OCI-LY7 (cell line): ENCODE measurements around the gene UMAD1. TPM values are rescaled to one million over a fixed set of nuclear protein-coding genes. Genes with fewer than 3 reads are reported as not detected.

Source experiments
- BruUV-seq: library from RNA; stranded (reverse); fragments of 400-500 nt; replicated peaks from 2 replicates; lab custom pipeline; 2021; lab: Mats Ljungman, UMichigan
- CTCF ChIA-PET: fragments of 300-600 bp; sonication (Branson Sonifier 250); formaldehyde crosslinking; loops from one replicate; lab custom pipeline; 2022; ENCODE audit warnings: antibody characterized with exemption; ENCODE audit not compliant: unreplicated experiment; lab: Charles Lee
- POLR2A ChIA-PET: fragments of 300-600 bp; sonication (Branson Sonifier 250); formaldehyde crosslinking; loops from one replicate; lab custom pipeline; 2022; ENCODE audit warnings: antibody characterized with exemption; lab: Charles Lee
- DNase-seq: peaks from one replicate; pipeline ENCODE4 v3.0.0-alpha.2; 2015; ENCODE audit warnings: low spot score
- H2AFZ ChIP-seq: fragments of 200-600 bp; sonication (generic), shearing (Covaris generic); 2 replicates; pipeline ENCODE4 v1.6.1; 2014; ENCODE audit warnings: mild to moderate bottlenecking, antibody characterized with exemption, low read length, moderate library complexity
- H3K27ac ChIP-seq: fragments of 200-600 bp; sonication (generic); 2 replicates; pipeline ENCODE4 v1.5.1; 2014; ENCODE audit warnings: mixed run types, low read depth, mild to moderate bottlenecking, moderate library complexity, low read length, inconsistent platforms; ENCODE audit not compliant: poor library complexity, severe bottlenecking
- H3K36me3 ChIP-seq: fragments of 200-600 bp; sonication (generic); 2 replicates; pipeline ENCODE4 v1.6.1; 2014; ENCODE audit warnings: mild to moderate bottlenecking, antibody characterized with exemption, low read length, moderate library complexity, mixed read lengths; ENCODE audit not compliant: insufficient read depth
- H3K4me1 ChIP-seq: fragments of 200-600 bp; sonication (generic); 2 replicates; pipeline ENCODE4 v1.5.1; 2014; ENCODE audit warnings: mild to moderate bottlenecking, low read length; ENCODE audit not compliant: insufficient read depth, poor library complexity, severe bottlenecking
- H3K4me2 ChIP-seq: fragments of 200-600 bp; sonication (generic); 2 replicates; pipeline ENCODE4 v1.6.1; 2014; ENCODE audit warnings: mild to moderate bottlenecking, low read length
- H3K4me3 ChIP-seq: fragments of 200-600 bp; sonication (generic); 2 replicates; pipeline ENCODE4 v1.5.1; 2014; ENCODE audit warnings: mild to moderate bottlenecking, low read depth, low read length; ENCODE audit not compliant: poor library complexity, severe bottlenecking
- H3K79me2 ChIP-seq: fragments of 200-600 bp; sonication (generic); 2 replicates; pipeline ENCODE4 v1.6.1; 2016; ENCODE audit warnings: low read depth, mild to moderate bottlenecking, low read length, moderate library complexity, mixed read lengths; ENCODE audit not compliant: insufficient read depth
- H3K9me2 ChIP-seq: fragments of 200-600 bp; sonication (generic); 2 replicates; pipeline ENCODE4 v1.6.1; 2016; ENCODE audit warnings: mild to moderate bottlenecking, low read length, mixed read lengths; ENCODE audit not compliant: insufficient read depth
- H3K9me3 ChIP-seq: fragments of 200-600 bp; sonication (generic); 2 replicates; pipeline ENCODE4 v1.6.1; 2014; ENCODE audit warnings: mild to moderate bottlenecking, mixed run types, low read length, mixed read lengths
- H4K20me1 ChIP-seq: fragments of 200-600 bp; sonication (generic); 2 replicates; pipeline ENCODE4 v1.6.1; 2014; ENCODE audit warnings: mild to moderate bottlenecking, antibody characterized with exemption, low read length, moderate library complexity, mixed read lengths; ENCODE audit not compliant: insufficient read depth
- CTCF ChIP-seq: fragments of 200-600 bp; sonication (generic); conservative IDR thresholded peaks from 2 replicates; pipeline ENCODE4 v1.5.1; 2014; ENCODE audit warnings: mild to moderate bottlenecking, antibody characterized with exemption, low read length, moderate library complexity, mixed read lengths
- EZH2phosphoT487 ChIP-seq: fragments of 200-600 bp; sonication (generic); IDR thresholded peaks from 2 replicates; pipeline ENCODE4 v1.6.1; 2018; ENCODE audit warnings: low read depth, borderline replicate concordance, mild to moderate bottlenecking, mixed run types, antibody characterized with exemption, low read length, moderate library complexity, mixed read lengths
- intact Hi-C: fragments of 100-400 bp; cut with micrococcal nuclease; formaldehyde crosslinking; loops from one replicate; pipeline ENCODE4 v1.10.0; 2022; ENCODE audit not compliant: unreplicated experiment
- total RNA-seq, 2 experiments: library from RNA; depleted of rRNA in 1 of 2; stranded (reverse); fragments of >200 nt in 1 of 2; shearing (Covaris generic) in 1 of 2; gene quantifications; 2 replicates each; pipeline ENCODE4 v1.2.3, GENCODE V29; 2014 to 2022

The UMAD1 gene
- total RNA-seq, 2 experiments from 2014 or later: 8.7 to 15.2 TPM

- H2AFZ ChIP-seq: no peak overlapping the region
- DNase-seq: no peak
- POLR2A ChIA-PET: no interaction called here
- H4K20me1 ChIP-seq: no peaks in the 10 kb centered on the region
- H3K27ac ChIP-seq: no peak overlapping the region
- no TSS peak for BruUV-seq
- no peak overlapping the region for H3K4me3 ChIP-seq
- H3K79me2 ChIP-seq: no peaks in the 10 kb centered on the region
- intact Hi-C loops: no loop called here
- no peaks in the 10 kb centered on the region for H3K9me2 ChIP-seq
- TF ChIP-seq CTCF (no peak), EZH2phosphoT487 (no peak)
- CTCF ChIA-PET: no interaction called here
- H3K4me1 ChIP-seq: no peaks in the 10 kb centered on the region
- H3K36me3 ChIP-seq: peaks cover 2% of the 10 kb centered on the region; the same call in 1 of the 2 replicates
- H3K9me3 ChIP-seq: peaks cover 10% of the 10 kb centered on the region; the same call in 1 of the 2 replicates
- H3K4me2 ChIP-seq: no peak overlapping the region
Measured at GRCh38 chr7:7902845-7903244, 262.3 kb downstream of the UMAD1 start.

GRCh38 chr7:7907306-7907705 is 266.8 kb downstream of the UMAD1 start:
- no TSS peak for BruUV-seq
- POLR2A ChIA-PET: interaction anchor here (0.6 to 5.8 kb wide), 3 partner anchors 8 to 23 kb away, joined by 3 to 42 read pairs (median 3); no protein-coding TSS in a partner anchor
- no peak overlapping the region for H3K27ac ChIP-seq
- peaks cover 13% of the 10 kb centered on the region; the same call in 1 of the 2 replicates for H3K9me3 ChIP-seq
- no peaks in the 10 kb centered on the region for H3K9me2 ChIP-seq
- intact Hi-C loops: no loop called here
- H3K79me2 ChIP-seq: no peaks in the 10 kb centered on the region
- no peak overlapping the region for H3K4me3 ChIP-seq
- CTCF ChIA-PET: no interaction called here
- peaks cover 3% of the 10 kb centered on the region; the same call in 1 of the 2 replicates for H3K36me3 ChIP-seq
- H3K4me1 ChIP-seq: peaks cover 5% of the 10 kb centered on the region
- no peaks in the 10 kb centered on the region for H4K20me1 ChIP-seq
- TF ChIP-seq EZH2phosphoT487: no peak
- TF ChIP-seq CTCF: no peak
- no peak for DNase-seq
- H2AFZ ChIP-seq: no peak overlapping the region
- no peak overlapping the region for H3K4me2 ChIP-seq

- POLR2A ChIA-PET: interaction anchor here (0.6 to 5.8 kb wide), 7 partner anchors 10 to 326 kb away, joined by 3 to 42 read pairs (median 4); no protein-coding TSS in a partner anchor
Measured at GRCh38 chr7:7908622-7909145, 268.1 kb downstream of the UMAD1 start.

More at GRCh38 chr7:7908622-7909145, 268.1 kb downstream of the UMAD1 start:
- Histone ChIP-seq H3K9me3 (peaks cover 13% of the 10 kb centered on the region; the same call in 1 of the 2 replicates), H3K27ac (no peak overlapping the region), H3K36me3 (peaks cover 3% of the 10 kb centered on the region; the same call in 1 of the 2 replicates), H3K9me2 (no peaks in the 10 kb centered on the region), H4K20me1 (no peaks in the 10 kb centered on the region), H2AFZ (no peak overlapping the region), H3K4me3 (no peak overlapping the region), H3K79me2 (no peaks in the 10 kb centered on the region), H3K4me2 (no peak overlapping the region), H3K4me1 (peaks cover 9% of the 10 kb centered on the region)
- TF ChIP-seq EZH2phosphoT487: no peak
- TF ChIP-seq CTCF: no peak
- intact Hi-C loops: no loop called here
- CTCF ChIA-PET: no interaction called here
- no TSS peak for BruUV-seq
- DNase-seq: no peak
